ENCODE data around the gene TNFSF18. TPM values are rescaled to one million over a fixed set of nuclear protein-coding genes. Genes with fewer than 3 reads are reported as not detected.

TNFSF18 gene
- total RNA-seq, 1 experiment from 2014 or later: not detected

DNA sequence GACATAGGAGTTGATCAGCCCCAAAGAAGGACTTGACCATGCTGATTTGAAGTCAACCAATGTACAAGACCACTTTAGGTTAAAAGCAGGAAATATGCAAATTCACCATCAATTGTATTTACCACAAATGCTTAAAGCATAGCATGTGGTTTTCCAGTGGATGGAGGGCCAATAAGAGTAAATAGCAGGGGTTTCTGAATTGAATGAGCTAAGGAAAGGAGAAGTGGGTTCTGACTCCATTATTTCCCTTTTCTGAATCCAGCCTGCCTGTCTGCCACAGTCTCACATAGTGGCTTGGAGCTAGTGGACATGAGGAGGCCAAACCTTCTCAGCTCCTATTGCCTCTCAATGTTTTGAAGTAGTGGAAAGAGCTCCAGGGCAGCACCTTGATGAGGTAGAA is 7.2 kb upstream of the TNFSF18 start:
- Mint-ChIP-seq H3K27me3 (ENCODE audit: low read depth) (no peaks in the 10 kb centered on the region), H3K9me3 (no peaks in the 10 kb centered on the region), H3K27ac (no peak overlapping the region), H3K4me1 (no peaks in the 10 kb centered on the region), H3K36me3 (no peaks in the 10 kb centered on the region), H3K4me3 (no peak overlapping the region)
- ChIA-PET CTCF (no interaction called here), POLR2A (no interaction called here)
- TF ChIP-seq ZNF317 (CRISPR knock-in tag; IDR thresholded peaks at IDR 0.05; ENCODE audit: borderline replicate concordance, low read depth): no peak
- TF ChIP-seq CREB1 (CRISPR knock-in tag; IDR thresholded peaks at IDR 0.05): no peak
- TF ChIP-seq, protein P1, sequence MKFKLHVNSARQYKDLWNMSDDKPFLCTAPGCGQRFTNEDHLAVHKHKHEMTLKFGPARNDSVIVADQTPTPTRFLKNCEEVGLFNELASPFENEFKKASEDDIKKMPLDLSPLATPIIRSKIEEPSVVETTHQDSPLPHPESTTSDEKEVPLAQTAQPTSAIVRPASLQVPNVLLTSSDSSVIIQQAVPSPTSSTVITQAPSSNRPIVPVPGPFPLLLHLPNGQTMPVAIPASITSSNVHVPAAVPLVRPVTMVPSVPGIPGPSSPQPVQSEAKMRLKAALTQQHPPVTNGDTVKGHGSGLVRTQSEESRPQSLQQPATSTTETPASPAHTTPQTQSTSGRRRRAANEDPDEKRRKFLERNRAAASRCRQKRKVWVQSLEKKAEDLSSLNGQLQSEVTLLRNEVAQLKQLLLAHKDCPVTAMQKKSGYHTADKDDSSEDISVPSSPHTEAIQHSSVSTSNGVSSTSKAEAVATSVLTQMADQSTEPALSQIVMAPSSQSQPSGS (CRISPR knock-in tag; IDR thresholded peaks at IDR 0.05; ENCODE audit: borderline replicate concordance, low read depth): no peak
- DNase-seq (ENCODE audit: low spot score) (no peak), ATAC-seq (no peak)

DNA sequence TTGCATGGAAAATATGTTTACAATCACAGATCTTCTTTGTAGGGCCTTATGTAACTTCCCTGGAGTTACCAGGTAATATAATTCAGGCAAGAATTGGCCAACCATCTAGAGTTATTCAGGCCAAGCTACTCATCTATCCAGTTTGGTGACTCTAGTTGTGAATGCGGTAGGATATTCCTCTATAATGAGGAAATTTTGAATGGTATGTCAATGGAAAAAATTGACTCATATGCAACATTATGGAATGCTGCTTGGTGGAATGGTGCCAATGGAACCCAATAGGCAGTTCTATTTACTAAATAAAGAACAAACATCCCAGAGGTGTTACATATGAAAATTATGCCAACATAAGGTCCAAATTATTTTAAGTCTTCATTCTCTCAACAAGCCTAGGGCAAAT is 5.6 kb upstream of the TNFSF18 start:
- H3K4me3 Mint-ChIP-seq: no peak overlapping the region
- DNase-seq (ENCODE audit: low spot score): no peak
- H3K9me3 Mint-ChIP-seq: no peaks in the 10 kb centered on the region
- no peaks in the 10 kb centered on the region for H3K27me3 Mint-ChIP-seq (ENCODE audit: low read depth)
- no peaks in the 10 kb centered on the region for H3K36me3 Mint-ChIP-seq
- TF ChIP-seq, protein P2, sequence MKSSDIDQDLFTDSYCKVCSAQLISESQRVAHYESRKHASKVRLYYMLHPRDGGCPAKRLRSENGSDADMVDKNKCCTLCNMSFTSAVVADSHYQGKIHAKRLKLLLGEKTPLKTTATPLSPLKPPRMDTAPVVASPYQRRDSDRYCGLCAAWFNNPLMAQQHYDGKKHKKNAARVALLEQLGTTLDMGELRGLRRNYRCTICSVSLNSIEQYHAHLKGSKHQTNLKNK (CRISPR knock-in tag; IDR thresholded peaks at IDR 0.05): no peak
- TF ChIP-seq, protein P1 (CRISPR knock-in tag; IDR thresholded peaks at IDR 0.05; ENCODE audit: borderline replicate concordance, low read depth): no peak
- no peak for TF ChIP-seq ZNF121 (CRISPR knock-in tag; IDR thresholded peaks at IDR 0.05)
- TF ChIP-seq, protein P3, sequence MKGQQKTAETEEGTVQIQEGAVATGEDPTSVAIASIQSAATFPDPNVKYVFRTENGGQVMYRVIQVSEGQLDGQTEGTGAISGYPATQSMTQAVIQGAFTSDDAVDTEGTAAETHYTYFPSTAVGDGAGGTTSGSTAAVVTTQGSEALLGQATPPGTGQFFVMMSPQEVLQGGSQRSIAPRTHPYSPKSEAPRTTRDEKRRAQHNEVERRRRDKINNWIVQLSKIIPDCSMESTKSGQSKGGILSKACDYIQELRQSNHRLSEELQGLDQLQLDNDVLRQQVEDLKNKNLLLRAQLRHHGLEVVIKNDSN (CRISPR knock-in tag; IDR thresholded peaks at IDR 0.05): no peak
- TF ChIP-seq, protein P4, sequence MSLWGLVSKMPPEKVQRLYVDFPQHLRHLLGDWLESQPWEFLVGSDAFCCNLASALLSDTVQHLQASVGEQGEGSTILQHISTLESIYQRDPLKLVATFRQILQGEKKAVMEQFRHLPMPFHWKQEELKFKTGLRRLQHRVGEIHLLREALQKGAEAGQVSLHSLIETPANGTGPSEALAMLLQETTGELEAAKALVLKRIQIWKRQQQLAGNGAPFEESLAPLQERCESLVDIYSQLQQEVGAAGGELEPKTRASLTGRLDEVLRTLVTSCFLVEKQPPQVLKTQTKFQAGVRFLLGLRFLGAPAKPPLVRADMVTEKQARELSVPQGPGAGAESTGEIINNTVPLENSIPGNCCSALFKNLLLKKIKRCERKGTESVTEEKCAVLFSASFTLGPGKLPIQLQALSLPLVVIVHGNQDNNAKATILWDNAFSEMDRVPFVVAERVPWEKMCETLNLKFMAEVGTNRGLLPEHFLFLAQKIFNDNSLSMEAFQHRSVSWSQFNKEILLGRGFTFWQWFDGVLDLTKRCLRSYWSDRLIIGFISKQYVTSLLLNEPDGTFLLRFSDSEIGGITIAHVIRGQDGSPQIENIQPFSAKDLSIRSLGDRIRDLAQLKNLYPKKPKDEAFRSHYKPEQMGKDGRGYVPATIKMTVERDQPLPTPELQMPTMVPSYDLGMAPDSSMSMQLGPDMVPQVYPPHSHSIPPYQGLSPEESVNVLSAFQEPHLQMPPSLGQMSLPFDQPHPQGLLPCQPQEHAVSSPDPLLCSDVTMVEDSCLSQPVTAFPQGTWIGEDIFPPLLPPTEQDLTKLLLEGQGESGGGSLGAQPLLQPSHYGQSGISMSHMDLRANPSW (CRISPR knock-in tag; conservative IDR thresholded peaks at IDR 0.05; ENCODE audit: low read depth): no peak
- no peak for TF ChIP-seq NR2C2 (CRISPR knock-in tag; IDR thresholded peaks at IDR 0.05)
- no peak for TF ChIP-seq ZNF138 (CRISPR knock-in tag; conservative IDR thresholded peaks at IDR 0.05)
- no peak for TF ChIP-seq RORB (CRISPR knock-in tag; IDR thresholded peaks at IDR 0.05)
- ChIA-PET POLR2A (no interaction called here), CTCF (no interaction called here)
- no peak for ATAC-seq
- H3K27ac Mint-ChIP-seq: no peak overlapping the region
- H3K4me1 Mint-ChIP-seq: no peaks in the 10 kb centered on the region

DNA sequence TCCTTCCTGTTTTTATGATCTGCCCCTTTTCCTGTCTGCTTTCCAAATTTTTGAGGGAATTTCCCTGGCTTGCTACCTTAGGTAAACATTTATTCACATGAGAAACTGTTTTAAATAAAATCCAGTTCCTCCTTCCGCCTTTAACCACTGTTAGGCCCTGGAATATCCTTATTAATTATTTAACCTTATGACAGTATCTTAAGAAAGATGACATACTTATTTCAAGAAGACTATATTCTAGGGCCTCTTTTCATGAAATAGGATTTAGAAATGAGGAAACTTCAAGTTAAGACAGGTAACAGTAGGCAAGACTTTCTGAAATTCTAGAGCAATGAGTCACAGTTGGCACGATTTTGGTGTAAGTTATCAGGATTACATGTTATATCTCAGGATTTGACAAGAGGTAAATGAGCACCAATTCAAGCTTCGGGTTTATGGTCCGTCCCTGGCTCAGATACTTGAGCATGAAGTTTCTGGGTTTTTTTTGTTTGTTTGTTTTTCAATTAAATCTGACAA is 2.0 kb upstream of the TNFSF18 start:
- Mint-ChIP-seq H3K36me3 (no peaks in the 10 kb centered on the region), H3K27me3 (ENCODE audit: low read depth) (no peaks in the 10 kb centered on the region), H3K4me1 (no peaks in the 10 kb centered on the region), H3K4me3 (no peak overlapping the region), H3K27ac (no peak overlapping the region), H3K9me3 (no peaks in the 10 kb centered on the region)
- POLR2A ChIA-PET: no interaction called here
- CTCF ChIA-PET: no interaction called here
- no peak for DNase-seq (ENCODE audit: low spot score)
- ATAC-seq: no peak
- no peak for TF ChIP-seq TEAD4 (CRISPR knock-in tag; IDR thresholded peaks at IDR 0.05)
- TF ChIP-seq SMAD3 (CRISPR knock-in tag; IDR thresholded peaks at IDR 0.05; ENCODE audit: borderline replicate concordance): no peak
- no peak for TF ChIP-seq MXD4 (CRISPR knock-in tag; IDR thresholded peaks at IDR 0.05; ENCODE audit: borderline replicate concordance)
- no peak for TF ChIP-seq ZNF671 (CRISPR knock-in tag; IDR thresholded peaks at IDR 0.05)
- TF ChIP-seq, protein P5, sequence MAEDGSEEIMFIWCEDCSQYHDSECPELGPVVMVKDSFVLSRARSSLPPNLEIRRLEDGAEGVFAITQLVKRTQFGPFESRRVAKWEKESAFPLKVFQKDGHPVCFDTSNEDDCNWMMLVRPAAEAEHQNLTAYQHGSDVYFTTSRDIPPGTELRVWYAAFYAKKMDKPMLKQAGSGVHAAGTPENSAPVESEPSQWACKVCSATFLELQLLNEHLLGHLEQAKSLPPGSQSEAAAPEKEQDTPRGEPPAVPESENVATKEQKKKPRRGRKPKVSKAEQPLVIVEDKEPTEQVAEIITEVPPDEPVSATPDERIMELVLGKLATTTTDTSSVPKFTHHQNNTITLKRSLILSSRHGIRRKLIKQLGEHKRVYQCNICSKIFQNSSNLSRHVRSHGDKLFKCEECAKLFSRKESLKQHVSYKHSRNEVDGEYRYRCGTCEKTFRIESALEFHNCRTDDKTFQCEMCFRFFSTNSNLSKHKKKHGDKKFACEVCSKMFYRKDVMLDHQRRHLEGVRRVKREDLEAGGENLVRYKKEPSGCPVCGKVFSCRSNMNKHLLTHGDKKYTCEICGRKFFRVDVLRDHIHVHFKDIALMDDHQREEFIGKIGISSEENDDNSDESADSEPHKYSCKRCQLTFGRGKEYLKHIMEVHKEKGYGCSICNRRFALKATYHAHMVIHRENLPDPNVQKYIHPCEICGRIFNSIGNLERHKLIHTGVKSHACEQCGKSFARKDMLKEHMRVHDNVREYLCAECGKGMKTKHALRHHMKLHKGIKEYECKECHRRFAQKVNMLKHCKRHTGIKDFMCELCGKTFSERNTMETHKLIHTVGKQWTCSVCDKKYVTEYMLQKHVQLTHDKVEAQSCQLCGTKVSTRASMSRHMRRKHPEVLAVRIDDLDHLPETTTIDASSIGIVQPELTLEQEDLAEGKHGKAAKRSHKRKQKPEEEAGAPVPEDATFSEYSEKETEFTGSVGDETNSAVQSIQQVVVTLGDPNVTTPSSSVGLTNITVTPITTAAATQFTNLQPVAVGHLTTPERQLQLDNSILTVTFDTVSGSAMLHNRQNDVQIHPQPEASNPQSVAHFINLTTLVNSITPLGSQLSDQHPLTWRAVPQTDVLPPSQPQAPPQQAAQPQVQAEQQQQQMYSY (CRISPR knock-in tag; IDR thresholded peaks at IDR 0.05): no peak
- TF ChIP-seq, protein P6, sequence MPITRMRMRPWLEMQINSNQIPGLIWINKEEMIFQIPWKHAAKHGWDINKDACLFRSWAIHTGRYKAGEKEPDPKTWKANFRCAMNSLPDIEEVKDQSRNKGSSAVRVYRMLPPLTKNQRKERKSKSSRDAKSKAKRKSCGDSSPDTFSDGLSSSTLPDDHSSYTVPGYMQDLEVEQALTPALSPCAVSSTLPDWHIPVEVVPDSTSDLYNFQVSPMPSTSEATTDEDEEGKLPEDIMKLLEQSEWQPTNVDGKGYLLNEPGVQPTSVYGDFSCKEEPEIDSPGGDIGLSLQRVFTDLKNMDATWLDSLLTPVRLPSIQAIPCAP (CRISPR knock-in tag; IDR thresholded peaks at IDR 0.05): no peak
- no peak for TF ChIP-seq CBFB (CRISPR knock-in tag; IDR thresholded peaks at IDR 0.05; ENCODE audit: low read depth)
- no peak for TF ChIP-seq ZNF232 (CRISPR knock-in tag; IDR thresholded peaks at IDR 0.05)
- no peak for TF ChIP-seq NFYB (CRISPR knock-in tag; conservative IDR thresholded peaks at IDR 0.05; ENCODE audit: low read depth)
- no peak for TF ChIP-seq ZNF263 (CRISPR knock-in tag; IDR thresholded peaks at IDR 0.05; ENCODE audit: low read depth)
